MM.1S (cell line): ENCODE results near the gene ARIH1.

Experiments used
- DNase-seq: peaks from one replicate; pipeline ENCODE4 v3.0.0-alpha.2; 2015
- H2AFZ ChIP-seq: fragments of 300-600 bp; sonication (generic); 2 replicates; pipeline ENCODE4 v1.6.0; 2016; ENCODE audit warnings: antibody characterized with exemption, low read length
- H3F3A ChIP-seq: fragments of 300-600 bp; sonication (generic); 2 replicates; pipeline ENCODE4 v1.6.1; 2016; ENCODE audit warnings: mild to moderate bottlenecking, antibody characterized with exemption, low read length, moderate library complexity, mixed read lengths; ENCODE audit not compliant: insufficient read depth
- H3K27ac ChIP-seq: fragments of 300-600 bp; sonication (generic); 2 replicates; pipeline ENCODE4 v1.5.1; 2016; ENCODE audit warnings: mild to moderate bottlenecking, low read length
- H3K27me3 ChIP-seq: fragments of 300-600 bp; sonication (generic); replicated peaks from 2 replicates; pipeline ENCODE4 v1.6.0; 2016; ENCODE audit warnings: low read length; ENCODE audit not compliant: insufficient read depth
- H3K36me3 ChIP-seq: fragments of 300-600 bp; sonication (generic); replicated peaks from 2 replicates; pipeline ENCODE4 v1.6.1; 2016; ENCODE audit warnings: mild to moderate bottlenecking, low read length, mixed read lengths; ENCODE audit not compliant: insufficient read depth
- H3K4me1 ChIP-seq: fragments of 300-600 bp; sonication (generic); 2 replicates; pipeline ENCODE4 v1.6.1; 2016; ENCODE audit warnings: low read length, mixed read lengths
- H3K4me2 ChIP-seq: fragments of 300-600 bp; sonication (generic); 2 replicates; pipeline ENCODE4 v1.6.0; 2016; ENCODE audit warnings: low read depth, low read length
- H3K4me3 ChIP-seq: fragments of 300-600 bp; sonication (generic); 2 replicates; pipeline ENCODE4 v1.5.1; 2016; ENCODE audit warnings: low read length, mixed read lengths
- H3K79me2 ChIP-seq: fragments of 300-600 bp; sonication (generic); 2 replicates; pipeline ENCODE4 v1.6.1; 2016; ENCODE audit warnings: mixed run types, low read length, mixed read lengths
- H3K9ac ChIP-seq: fragments of 300-600 bp; sonication (generic); 2 replicates; pipeline ENCODE4 v1.6.1; 2016; ENCODE audit warnings: low read length, mixed read lengths
- H3K9me2 ChIP-seq: fragments of 300-600 bp; sonication (generic); replicated peaks from 2 replicates; pipeline ENCODE4 v1.6.1; 2016; ENCODE audit warnings: mild to moderate bottlenecking, low read length, mixed read lengths; ENCODE audit not compliant: insufficient read depth
- H3K9me3 ChIP-seq: fragments of 300-600 bp; sonication (generic); replicated peaks from 2 replicates; pipeline ENCODE4 v1.6.1; 2016; ENCODE audit warnings: mild to moderate bottlenecking, low read length, mixed read lengths; ENCODE audit not compliant: insufficient read depth
- H4K20me1 ChIP-seq: fragments of 300-600 bp; sonication (generic); 2 replicates; pipeline ENCODE4 v1.6.1; 2016; ENCODE audit warnings: mild to moderate bottlenecking, low read length, moderate library complexity, mixed read lengths; ENCODE audit not compliant: insufficient read depth
- EZH2 ChIP-seq: fragments of 300-600 bp; sonication (generic); optimal IDR thresholded peaks from 2 replicates; pipeline ENCODE3; 2017; ENCODE audit warnings: low read depth, mild to moderate bottlenecking, antibody characterized with exemption, low read length, mixed read lengths
- EZH2phosphoT487 ChIP-seq: fragments of 300-600 bp; sonication (generic); IDR thresholded peaks from 2 replicates; pipeline ENCODE4 v1.6.1; 2018; ENCODE audit warnings: antibody characterized with exemption, low read length
- TF ChIP-seq, protein P1 (sequence below): fragments of 300-600 bp; sonication (generic); IDR thresholded peaks from 2 replicates; pipeline ENCODE4 v1.5.1; 2016; ENCODE audit warnings: antibody characterized with exemption, low read length, mixed read lengths

ARIH1 gene

DNA sequence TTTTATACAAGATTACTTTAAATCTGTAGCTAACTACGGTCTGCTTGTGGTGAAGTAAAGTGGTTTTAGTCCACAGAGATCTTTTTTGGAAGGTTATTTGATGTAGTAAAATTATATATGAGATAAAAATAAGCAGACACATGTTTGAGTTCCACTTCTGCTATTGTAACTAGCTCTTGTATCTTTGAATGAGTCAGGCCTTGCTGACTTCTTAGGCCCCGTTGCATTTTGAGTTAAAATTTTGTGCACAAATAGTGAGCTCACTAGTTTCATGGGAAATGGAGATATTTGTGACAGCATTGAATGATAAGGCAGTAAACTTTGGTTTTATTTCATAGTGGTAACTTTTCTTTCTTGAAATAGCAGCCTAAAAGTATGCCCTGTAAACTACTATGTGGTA, 42.6 kb downstream of the ARIH1 start:
- no peak for DNase-seq
- TF ChIP-seq EZH2: no peak
- TF ChIP-seq, protein P1, sequence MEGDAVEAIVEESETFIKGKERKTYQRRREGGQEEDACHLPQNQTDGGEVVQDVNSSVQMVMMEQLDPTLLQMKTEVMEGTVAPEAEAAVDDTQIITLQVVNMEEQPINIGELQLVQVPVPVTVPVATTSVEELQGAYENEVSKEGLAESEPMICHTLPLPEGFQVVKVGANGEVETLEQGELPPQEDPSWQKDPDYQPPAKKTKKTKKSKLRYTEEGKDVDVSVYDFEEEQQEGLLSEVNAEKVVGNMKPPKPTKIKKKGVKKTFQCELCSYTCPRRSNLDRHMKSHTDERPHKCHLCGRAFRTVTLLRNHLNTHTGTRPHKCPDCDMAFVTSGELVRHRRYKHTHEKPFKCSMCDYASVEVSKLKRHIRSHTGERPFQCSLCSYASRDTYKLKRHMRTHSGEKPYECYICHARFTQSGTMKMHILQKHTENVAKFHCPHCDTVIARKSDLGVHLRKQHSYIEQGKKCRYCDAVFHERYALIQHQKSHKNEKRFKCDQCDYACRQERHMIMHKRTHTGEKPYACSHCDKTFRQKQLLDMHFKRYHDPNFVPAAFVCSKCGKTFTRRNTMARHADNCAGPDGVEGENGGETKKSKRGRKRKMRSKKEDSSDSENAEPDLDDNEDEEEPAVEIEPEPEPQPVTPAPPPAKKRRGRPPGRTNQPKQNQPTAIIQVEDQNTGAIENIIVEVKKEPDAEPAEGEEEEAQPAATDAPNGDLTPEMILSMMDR: no peak
- TF ChIP-seq EZH2phosphoT487: no peak
- peaks cover 89% of the 10 kb centered on the region for H3K79me2 ChIP-seq
- H3K4me3 ChIP-seq: no peak overlapping the region
- no peak overlapping the region for H2AFZ ChIP-seq
- H3F3A ChIP-seq: no peaks in the 10 kb centered on the region
- no peaks in the 10 kb centered on the region for H3K9me2 ChIP-seq
- H3K4me2 ChIP-seq: no peak overlapping the region
- H4K20me1 ChIP-seq: peaks cover 25% of the 10 kb centered on the region; the same call in 1 of the 2 replicates
- no peaks in the 10 kb centered on the region for H3K36me3 ChIP-seq
- H3K27ac ChIP-seq: no peak overlapping the region
- H3K27me3 ChIP-seq: no peaks in the 10 kb centered on the region
- H3K9me3 ChIP-seq: no peaks in the 10 kb centered on the region
- H3K9ac ChIP-seq: no peak overlapping the region
- H3K4me1 ChIP-seq: no peaks in the 10 kb centered on the region

DNA sequence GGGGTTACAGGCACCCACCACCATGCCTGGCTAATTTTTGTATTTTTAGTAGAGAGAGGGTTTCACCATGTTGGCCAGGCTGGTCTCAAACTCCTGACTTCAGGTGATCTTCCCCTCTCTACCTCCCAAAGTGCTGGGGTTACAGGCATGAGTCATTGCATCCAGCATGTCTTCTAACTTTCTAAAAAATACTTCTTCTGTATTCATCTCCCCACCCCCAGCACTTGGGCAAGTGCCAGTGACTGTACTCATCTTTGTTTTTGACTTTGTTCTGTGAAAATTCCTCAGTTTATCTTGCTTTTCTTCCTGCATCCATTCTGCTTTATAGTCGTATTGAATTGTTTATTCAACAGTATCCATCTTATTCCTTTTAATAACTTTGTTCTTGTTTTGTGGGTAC, 47.6 kb downstream of the ARIH1 start:
- Histone ChIP-seq H3K27ac (no peak overlapping the region), H3F3A (no peaks in the 10 kb centered on the region; the same call in 1 of the 2 replicates), H3K27me3 (no peaks in the 10 kb centered on the region), H3K9me3 (no peaks in the 10 kb centered on the region), H2AFZ (no peak overlapping the region), H3K9ac (no peak overlapping the region), H3K4me1 (no peaks in the 10 kb centered on the region), H3K4me2 (no peak overlapping the region), H4K20me1 (0 out of 2 replicates have a peak, but pooled peaks cover 5% of the 10 kb centered on the region), H3K36me3 (no peaks in the 10 kb centered on the region), H3K9me2 (no peaks in the 10 kb centered on the region), H3K4me3 (no peak overlapping the region), H3K79me2 (peaks cover 72% of the 10 kb centered on the region)
- DNase-seq: no peak
- TF ChIP-seq, protein P1: no peak
- TF ChIP-seq EZH2phosphoT487 (no peak), EZH2 (no peak)

DNA sequence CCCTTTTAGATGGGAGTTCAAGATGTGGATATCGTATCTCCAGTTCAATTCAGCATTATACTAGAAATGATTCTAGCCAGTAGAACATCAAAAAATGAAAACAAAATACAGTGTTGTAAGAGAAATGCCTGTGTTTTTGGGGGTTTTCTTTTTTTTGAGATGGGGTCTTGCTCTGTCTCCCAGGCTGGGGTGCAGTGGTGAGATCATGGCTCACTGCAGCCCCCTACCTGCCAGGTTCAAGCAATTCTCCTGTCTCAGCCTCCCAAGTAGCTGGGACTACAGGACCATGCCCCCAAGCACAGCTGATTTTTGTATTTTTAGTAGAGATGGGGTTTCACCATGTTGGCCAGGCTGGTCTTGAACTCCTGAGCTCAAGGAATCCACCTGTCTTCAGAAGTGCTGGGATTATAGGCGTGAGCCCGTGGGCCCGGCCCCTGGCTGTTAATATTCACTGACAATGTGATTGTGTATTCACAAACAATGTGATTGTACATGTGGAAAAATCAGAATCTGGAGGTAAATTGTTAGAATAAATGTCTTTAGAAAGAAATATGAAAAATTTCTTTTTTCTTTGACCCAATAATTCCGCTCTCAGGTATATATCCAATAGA, 59.0 kb downstream of the ARIH1 start:
- Histone ChIP-seq H3K27me3 (no peaks in the 10 kb centered on the region), H4K20me1 (peaks cover 4% of the 10 kb centered on the region; the same call in 1 of the 2 replicates), H3K79me2 (peaks cover 78% of the 10 kb centered on the region), H3K4me2 (no peak overlapping the region), H3K36me3 (no peaks in the 10 kb centered on the region), H3K27ac (no peak overlapping the region), H3F3A (no peaks in the 10 kb centered on the region), H3K9me3 (no peaks in the 10 kb centered on the region), H3K9me2 (no peaks in the 10 kb centered on the region), H3K9ac (no peak overlapping the region), H2AFZ (no peak overlapping the region), H3K4me1 (no peaks in the 10 kb centered on the region), H3K4me3 (no peak overlapping the region)
- no peak for DNase-seq
- no peak for TF ChIP-seq EZH2
- TF ChIP-seq, protein P1: peak; percentile 43
